ENCODE results near the gene SERTM2. TPM values are rescaled to one million over a fixed set of nuclear protein-coding genes. Genes with fewer than 3 reads are reported as not detected.
"Not testable (repeated sequence)": the region's sequence is repeated elsewhere in the genome, so short reads cannot be mapped to it uniquely, and the experiment has no call there.

Gene SERTM2
- polyA plus RNA-seq (ENCODE audit: insufficient read length in 3 of 3), result under 1 TPM in 1 of 3 donors, not detected in 2; 0.03 TPM

GRCh38 chrX:111511477-111511876, at the start of gene SERTM2:
TSS of gene SERTM2 (plus strand) at chrX:111511645. CDS start at chrX:111518858, 7,213 bp downstream.
- DNase-seq (ENCODE audit: low read depth in 3 of 3, low spot score in 2 of 3), result no peak

GRCh38 chrX:111465669-111466068, 45.8 kb upstream of the SERTM2 start:
- DNase-seq (ENCODE audit: low read depth in 3 of 3, low spot score in 2 of 3), result no peak

- DNase-seq (ENCODE audit: low read depth in 3 of 3, low spot score in 2 of 3), result no peak
Measured at GRCh38 chrX:111467896-111468295, 43.5 kb upstream of the SERTM2 start.

- DNase-seq (ENCODE audit: low read depth in 3 of 3, low spot score in 2 of 3), result no peak
Measured at GRCh38 chrX:111470681-111471403, 40.6 kb upstream of the SERTM2 start.

GRCh38 chrX:111481896-111482295, 29.5 kb upstream of the SERTM2 start:
- DNase-seq (ENCODE audit: low read depth in 3 of 3, low spot score in 2 of 3), result no peak

GRCh38 chrX:111483135-111483534, 28.3 kb upstream of the SERTM2 start:
- DNase-seq (ENCODE audit: low read depth in 3 of 3, low spot score in 2 of 3), result peak in 2 of 3 donors; percentile 21 to 36

- no peak for DNase-seq (ENCODE audit: low read depth in 3 of 3, low spot score in 2 of 3)
Measured at GRCh38 chrX:111483881-111484280, 27.6 kb upstream of the SERTM2 start.

- DNase-seq (ENCODE audit: low read depth in 3 of 3, low spot score in 2 of 3), result no peak
Measured at GRCh38 chrX:111490688-111491087, 20.8 kb upstream of the SERTM2 start.

- no peak for DNase-seq (ENCODE audit: low read depth in 3 of 3, low spot score in 2 of 3)
Measured at GRCh38 chrX:111492085-111492484, 19.4 kb upstream of the SERTM2 start.

- DNase-seq (ENCODE audit: low read depth in 3 of 3, low spot score in 2 of 3), result no peak
Measured at GRCh38 chrX:111498538-111499103, 12.8 kb upstream of the SERTM2 start.

GRCh38 chrX:111503485-111503993, 7.9 kb upstream of the SERTM2 start:
- DNase-seq (ENCODE audit: low read depth in 3 of 3, low spot score in 2 of 3), result no peak

- no peak for DNase-seq (ENCODE audit: low read depth in 3 of 3, low spot score in 2 of 3)
Measured at GRCh38 chrX:111504941-111505340, 6.5 kb upstream of the SERTM2 start.

GRCh38 chrX:111505783-111506182, 5.7 kb upstream of the SERTM2 start:
- DNase-seq (ENCODE audit: low read depth in 3 of 3, low spot score in 2 of 3), result no peak

- no peak for DNase-seq (ENCODE audit: low read depth in 3 of 3, low spot score in 2 of 3)
Measured at GRCh38 chrX:111506826-111507225, 4.6 kb upstream of the SERTM2 start.

- no peak for DNase-seq (ENCODE audit: low read depth in 3 of 3, low spot score in 2 of 3)
Measured at GRCh38 chrX:111507933-111508332, 3.5 kb upstream of the SERTM2 start.

GRCh38 chrX:111515298-111515697, 3.9 kb downstream of the SERTM2 start:
- DNase-seq (ENCODE audit: low read depth in 3 of 3, low spot score in 2 of 3), result no peak

- no peak for DNase-seq (ENCODE audit: low read depth in 3 of 3, low spot score in 2 of 3)
Measured at GRCh38 chrX:111518667-111519066, 7.2 kb downstream of the SERTM2 start.

GRCh38 chrX:111519215-111519614, 7.8 kb downstream of the SERTM2 start:
- peak in 1 of 3 donors; percentile 16 for DNase-seq (ENCODE audit: low read depth in 3 of 3, low spot score in 2 of 3)

- no peak for DNase-seq (ENCODE audit: low read depth in 3 of 3, low spot score in 2 of 3)
Measured at GRCh38 chrX:111520506-111520905, 9.1 kb downstream of the SERTM2 start.

GRCh38 chrX:111521169-111521568, 9.7 kb downstream of the SERTM2 start:
- DNase-seq (ENCODE audit: low read depth in 3 of 3, low spot score in 2 of 3), result no peak

- no peak for DNase-seq (ENCODE audit: low read depth in 3 of 3, low spot score in 2 of 3)
Measured at GRCh38 chrX:111543212-111543741, 31.8 kb downstream of the SERTM2 start.

GRCh38 chrX:111549235-111549634, 37.8 kb downstream of the SERTM2 start:
- DNase-seq (ENCODE audit: low read depth in 3 of 3, low spot score in 2 of 3), result not testable (repeated sequence)

Data from right renal cortex interstitium (tissue), 3 donors.